C4-2B (cell line): Measurements from ENCODE around the gene SFT2D3.

ENCODE experiments used
- CTCF ChIP-seq: fragments of 450-650 bp; conservative IDR thresholded peaks from 2 replicates; pipeline ENCODE4 v1.5.1; 2017; ENCODE audit warnings: mild to moderate bottlenecking
- ZFX ChIP-seq: fragments of 450-650 bp; IDR thresholded peaks from 2 replicates; pipeline ENCODE4 v1.6.1; 2017

GRCh38 chr2:127679680-127680361, 21.5 kb upstream of the SFT2D3 start:
- TF ChIP-seq CTCF (no peak), ZFX (no peak)
